Lower leg skin (tissue), 4 donors: Measurements from ENCODE around the gene RRP36. TPM values are rescaled to one million over a fixed set of nuclear protein-coding genes. Genes with fewer than 3 reads are reported as not detected.
A peak's percentile ranks its signal among the peaks of the same experiment; 100 is the strongest.

Experiments used
- DNase-seq, 2 donors: peaks; one replicate each; pipeline ENCODE4 v3.0.0-alpha.2; 2019; ENCODE audit warnings: low spot score in 2 of 2
- H3K4me3 ChIP-seq: fragments of 200-600 bp; sonication (generic); 2 replicates; pipeline ENCODE4 v1.5.1; 2017; ENCODE audit warnings: mild to moderate bottlenecking, low read depth; ENCODE audit not compliant: poor library complexity, severe bottlenecking
- POLR2A ChIP-seq, 2 donors: fragments of 450-650 bp; IDR thresholded peaks; one replicate each; pipeline ENCODE4 v1.6.1; 2016 to 2017; ENCODE audit warnings: antibody characterized with exemption in 2 of 2, mild to moderate bottlenecking in 1 of 2, moderate library complexity in 1 of 2
- WGBS, 2 donors: methylation state at CpG; one replicate each; pipeline ENCODE4 v1.1.5; 2018; 5-methylcytosine and 5-hydroxymethylcytosine counted together
- intact Hi-C: fragments of 100-400 bp; cut with DNase I; formaldehyde crosslinking; loops from one replicate; pipeline ENCODE4 v1.15.0; 2023; ENCODE audit warnings: low total_unique reads
- total RNA-seq, 4 donors: library from RNA; depleted of rRNA; stranded (reverse); fragments of >200 nt; gene quantifications; one replicate each; pipeline ENCODE4 v1.1.0, GENCODE V29; 2016
- TF ChIP-seq, protein P1 (sequence below), 3 donors: fragments of 450-650 bp; IDR thresholded peaks; one replicate each; pipeline ENCODE4 v1.5.1; 2016; ENCODE audit warnings: antibody characterized with exemption in 3 of 3, mild to moderate bottlenecking in 3 of 3, moderate library complexity in 2 of 3

RRP36 gene
- total RNA-seq, 4 donors from 2014 or later, result 38.5 to 61.9 (median 56.7) TPM

DNA sequence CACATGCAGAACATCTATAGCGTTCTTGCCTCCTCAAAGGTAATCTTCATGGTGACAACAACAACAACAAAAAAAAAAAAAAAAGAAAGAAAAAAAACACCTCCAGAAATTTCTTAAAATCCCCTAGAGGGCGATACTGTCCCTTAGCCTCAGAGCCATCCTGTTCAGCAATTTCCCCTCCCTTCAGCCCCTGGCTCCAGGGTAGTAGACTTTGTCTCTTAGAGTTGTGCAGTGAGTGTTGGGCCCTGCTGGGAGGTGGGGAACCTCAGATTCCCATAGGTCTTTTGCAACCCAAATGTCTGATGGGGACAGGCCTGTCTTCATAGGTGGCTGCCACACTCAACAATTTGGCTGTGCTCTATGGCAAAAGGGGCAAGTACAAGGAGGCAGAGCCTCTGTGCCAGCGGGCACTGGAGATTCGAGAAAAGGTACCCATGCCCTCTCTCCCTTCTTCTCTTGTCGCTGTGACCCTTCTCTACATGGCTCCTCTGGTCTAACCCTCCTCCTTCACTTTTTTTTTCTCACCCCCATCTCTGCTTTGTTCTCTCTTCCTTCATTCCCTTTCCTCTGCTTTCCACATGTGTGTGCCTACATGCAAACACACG, 48.7 kb downstream of the RRP36 start:
- DNase-seq, result no peak
- WGBS, 2 donors, result 47 to 53% methylated on average over 6 of the region's 6 CpGs
- intact Hi-C loops, result no loop called here

DNA sequence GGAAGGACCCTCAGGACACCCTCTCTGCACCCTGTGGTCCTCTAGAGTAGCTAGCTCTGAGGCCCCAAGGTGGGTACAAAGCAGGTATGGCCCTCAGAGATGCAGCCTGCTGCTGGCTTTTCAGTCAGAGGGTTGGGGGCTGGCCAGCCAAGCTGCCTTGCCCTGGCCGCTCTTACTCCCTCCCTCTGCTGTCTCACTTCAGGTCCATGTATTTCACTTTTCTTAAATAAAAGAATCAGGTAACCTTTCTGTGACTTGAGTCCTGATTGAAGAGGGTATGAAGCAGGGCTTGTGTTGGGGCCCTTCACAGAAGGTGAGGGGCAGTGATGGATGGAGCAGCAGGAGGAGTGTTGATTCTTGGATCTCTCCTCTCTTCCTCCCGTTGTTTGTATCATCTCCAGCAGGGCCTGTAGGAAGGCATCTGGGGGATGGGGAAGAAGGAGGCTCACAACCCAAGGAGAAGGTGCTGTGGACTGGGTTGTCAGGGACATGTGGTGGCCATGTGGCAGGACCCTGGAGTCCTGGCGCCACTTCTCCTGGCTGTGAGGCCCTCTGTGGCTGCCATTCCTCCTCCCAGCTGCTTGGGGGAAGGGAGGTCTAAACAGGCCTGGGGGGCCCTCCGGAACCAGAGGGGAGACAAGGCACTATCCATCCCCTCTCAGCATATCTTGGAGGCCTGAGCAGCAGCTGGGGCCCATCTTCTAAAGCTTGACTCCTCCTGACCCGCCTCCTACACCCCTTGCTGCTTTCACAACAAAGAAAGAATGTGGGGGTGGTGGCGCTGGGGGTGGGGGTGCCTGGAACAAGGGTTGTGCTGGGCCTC, 53.6 kb downstream of the RRP36 start:
- TF ChIP-seq, protein P1, sequence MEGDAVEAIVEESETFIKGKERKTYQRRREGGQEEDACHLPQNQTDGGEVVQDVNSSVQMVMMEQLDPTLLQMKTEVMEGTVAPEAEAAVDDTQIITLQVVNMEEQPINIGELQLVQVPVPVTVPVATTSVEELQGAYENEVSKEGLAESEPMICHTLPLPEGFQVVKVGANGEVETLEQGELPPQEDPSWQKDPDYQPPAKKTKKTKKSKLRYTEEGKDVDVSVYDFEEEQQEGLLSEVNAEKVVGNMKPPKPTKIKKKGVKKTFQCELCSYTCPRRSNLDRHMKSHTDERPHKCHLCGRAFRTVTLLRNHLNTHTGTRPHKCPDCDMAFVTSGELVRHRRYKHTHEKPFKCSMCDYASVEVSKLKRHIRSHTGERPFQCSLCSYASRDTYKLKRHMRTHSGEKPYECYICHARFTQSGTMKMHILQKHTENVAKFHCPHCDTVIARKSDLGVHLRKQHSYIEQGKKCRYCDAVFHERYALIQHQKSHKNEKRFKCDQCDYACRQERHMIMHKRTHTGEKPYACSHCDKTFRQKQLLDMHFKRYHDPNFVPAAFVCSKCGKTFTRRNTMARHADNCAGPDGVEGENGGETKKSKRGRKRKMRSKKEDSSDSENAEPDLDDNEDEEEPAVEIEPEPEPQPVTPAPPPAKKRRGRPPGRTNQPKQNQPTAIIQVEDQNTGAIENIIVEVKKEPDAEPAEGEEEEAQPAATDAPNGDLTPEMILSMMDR (IDR thresholded peaks at IDR 0.05), result no peak
- no peak for TF ChIP-seq POLR2A (IDR thresholded peaks at IDR 0.05)
- 61 to 64% methylated on average over 6 of the region's 6 CpGs for WGBS, 2 donors
- DNase-seq, result no peak
- intact Hi-C loops, result no loop called here
- no peak overlapping the region for H3K4me3 ChIP-seq

More for the DNA sequence above, 48.7 kb downstream of the RRP36 start:
- no peak for TF ChIP-seq POLR2A (IDR thresholded peaks at IDR 0.05)
- TF ChIP-seq, protein P1 (IDR thresholded peaks at IDR 0.05), result no peak
- no peak overlapping the region for H3K4me3 ChIP-seq

DNA sequence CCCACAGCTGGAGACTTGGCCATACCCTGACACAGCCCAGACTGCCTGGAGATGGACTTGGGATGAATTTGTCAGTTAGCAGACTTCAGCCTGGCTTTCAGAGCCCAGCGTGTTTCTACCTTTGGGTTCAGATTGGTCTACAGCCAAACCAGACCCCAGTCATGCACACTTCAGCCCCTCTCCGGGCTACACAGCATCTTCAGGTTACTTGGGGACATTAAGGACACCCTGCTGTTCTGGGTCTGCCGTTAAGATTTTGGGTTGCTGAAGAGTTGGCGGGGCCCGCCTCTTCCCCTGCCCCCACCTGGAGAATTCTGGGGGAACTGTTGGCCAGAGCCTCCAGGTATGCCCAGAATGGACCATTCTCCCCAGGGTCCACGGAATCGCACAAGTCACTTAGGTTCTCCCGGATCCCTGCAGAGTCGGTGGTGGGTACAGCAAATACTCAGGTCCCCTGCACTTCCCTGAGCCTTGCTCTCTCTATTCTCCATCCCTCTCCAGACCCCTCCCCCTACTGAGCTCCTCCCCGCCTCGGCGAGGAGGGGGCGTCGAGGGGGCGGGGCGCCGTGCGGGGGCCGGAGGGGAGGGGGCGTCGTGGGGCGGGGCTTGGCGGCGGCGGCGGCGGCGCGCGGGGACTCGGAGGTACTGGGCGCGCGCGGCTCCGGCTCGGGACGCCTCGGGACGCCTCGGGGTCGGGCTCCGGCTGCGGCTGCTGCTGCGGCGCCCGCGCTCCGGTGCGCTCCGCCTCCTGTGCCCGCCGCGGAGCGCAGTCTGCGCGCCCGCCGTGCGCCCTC, 54.4 kb downstream of the RRP36 start, which contains the start of gene PTK7:
PTK7 (plus strand) TSS at position 645 of the 794 bp plus-strand sequence. CDS start 175 bp downstream, outside the sequence.
- H3K4me3 ChIP-seq, result peak within 1 kb of the TSS; percentile 62
- 7 to 17% methylated on average over 14 to 33 of the region's 60 CpGs for WGBS, 2 donors
- intact Hi-C loops, result no loop called here
- no peak for DNase-seq
- TF ChIP-seq, protein P1 (IDR thresholded peaks at IDR 0.05), result no peak
- no peak for TF ChIP-seq POLR2A (IDR thresholded peaks at IDR 0.05)

DNA sequence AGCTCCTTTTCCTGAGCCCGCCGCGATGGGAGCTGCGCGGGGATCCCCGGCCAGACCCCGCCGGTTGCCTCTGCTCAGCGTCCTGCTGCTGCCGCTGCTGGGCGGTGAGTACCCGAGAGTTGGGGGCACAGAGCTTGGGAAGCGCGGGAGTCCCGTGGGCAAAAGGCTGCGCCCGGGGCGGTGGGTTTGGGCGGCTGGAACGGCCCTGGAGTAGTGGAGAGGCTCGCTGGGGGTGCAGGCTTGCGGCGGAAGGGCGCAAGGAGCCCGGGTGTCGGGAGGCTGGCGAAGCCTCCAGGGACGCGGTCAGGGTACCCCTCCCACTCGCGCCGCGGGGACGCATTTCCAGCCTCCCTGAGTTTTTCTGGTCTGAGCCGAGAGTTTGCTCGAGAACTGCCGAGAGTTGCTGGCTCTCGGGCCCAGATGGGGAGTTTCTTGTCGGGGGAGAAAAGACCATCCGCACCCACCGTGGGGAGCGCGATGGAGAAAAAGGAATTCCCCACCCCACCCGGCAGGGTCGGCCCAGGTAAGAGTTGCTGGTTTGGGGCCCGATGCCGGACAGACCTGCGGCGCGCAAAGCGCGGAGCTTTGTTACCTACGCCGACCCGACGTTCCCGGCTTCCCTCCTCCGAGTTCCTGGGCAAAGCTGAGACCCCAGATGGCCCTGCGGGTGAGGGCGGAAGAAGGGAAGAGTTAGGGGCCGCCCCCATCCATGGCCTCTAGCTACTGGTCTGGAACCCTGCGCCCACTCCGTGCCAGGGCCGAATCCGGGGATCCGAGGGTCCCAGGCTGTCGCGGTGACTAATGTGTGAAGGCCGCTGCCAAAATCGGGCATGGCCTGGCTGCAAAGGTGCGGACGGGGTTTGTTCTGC, 55.3 kb downstream of the RRP36 start:
- intact Hi-C loops, result no loop called here
- 0 to 1% methylated on average over 55 of the region's 72 CpGs for whole genome bisulfite sequencing, 2 donors
- peak overlapping the region; percentile 62 for H3K4me3 ChIP-seq
- no peak for DNase-seq
- no peak for TF ChIP-seq POLR2A (IDR thresholded peaks at IDR 0.05)
- TF ChIP-seq, protein P1 (IDR thresholded peaks at IDR 0.05), result no peak

DNA sequence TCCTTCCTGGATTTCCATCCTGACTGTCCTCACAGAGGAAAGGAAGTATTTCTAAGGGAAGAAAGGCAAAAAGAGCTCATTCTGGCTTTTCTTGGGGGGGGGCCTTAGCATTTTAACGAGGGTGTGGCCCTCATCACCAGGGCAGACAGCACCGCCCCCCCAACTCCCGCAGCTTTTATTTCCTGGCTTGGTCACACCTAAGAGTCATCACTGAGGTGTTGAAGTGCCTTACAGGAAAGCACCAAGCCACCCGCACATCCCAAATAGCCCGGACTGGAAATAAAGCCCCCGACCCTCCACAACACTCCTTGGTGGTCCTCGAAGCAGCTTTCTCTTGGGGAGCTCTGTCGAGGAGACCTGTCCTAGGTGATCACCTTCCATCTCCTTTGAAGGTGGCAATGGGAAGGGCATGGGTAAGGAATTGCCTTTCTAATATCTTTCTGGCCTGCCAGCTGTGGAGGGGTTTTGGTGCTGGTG, 55.9 kb downstream of the RRP36 start:
- TF ChIP-seq POLR2A (IDR thresholded peaks at IDR 0.05), result no peak
- TF ChIP-seq, protein P1 (IDR thresholded peaks at IDR 0.05), result no peak
- H3K4me3 ChIP-seq, result no peak overlapping the region
- 8 to 28% methylated on average over 8 of the region's 8 CpGs for WGBS, 2 donors
- no peak for DNase-seq
- intact Hi-C loops, result no loop called here
